GM23338 (cell line): ENCODE results near the gene NSD1. TPM values are rescaled to one million over a fixed set of nuclear protein-coding genes. Genes with fewer than 3 reads are reported as not detected.

Experiments
- ATAC-seq: fragments of 200-7000 bp; cut with Tn5 transposase; 3 replicates; pipeline ENCODE4 v1.9.1; 2020
- DNase-seq: peaks from one replicate; pipeline ENCODE4 v3.0.0-alpha.2; 2015; ENCODE audit warnings: low spot score
- H2AFZ ChIP-seq: fragments of 200-600 bp; sonication (generic); 2 replicates; pipeline ENCODE4 v1.8.0; 2016; ENCODE audit warnings: antibody characterized with exemption, mild to moderate bottlenecking, moderate library complexity
- H3F3A ChIP-seq: fragments of 200-600 bp; sonication (generic); replicated peaks from 2 replicates; pipeline ENCODE4 v1.8.0; 2017; ENCODE audit warnings: antibody characterized with exemption, mixed run types, low read depth
- H3K27ac ChIP-seq: fragments of 200-600 bp; sonication (generic); 2 replicates; pipeline ENCODE4 v1.6.1; 2016; ENCODE audit warnings: low read depth
- H3K27me3 ChIP-seq: fragments of 200-600 bp; sonication (generic); 2 replicates; pipeline ENCODE4 v1.8.0; 2016; ENCODE audit warnings: mild to moderate bottlenecking, mixed run types, moderate library complexity; ENCODE audit not compliant: insufficient read depth
- H3K36me3 ChIP-seq: fragments of 200-600 bp; sonication (generic); 2 replicates; pipeline ENCODE4 v1.8.0; 2016; ENCODE audit warnings: mild to moderate bottlenecking; ENCODE audit not compliant: insufficient read depth
- H3K4me1 ChIP-seq: fragments of 200-600 bp; sonication (generic); 2 replicates; pipeline ENCODE4 v1.8.0; 2016; ENCODE audit warnings: mild to moderate bottlenecking, moderate library complexity; ENCODE audit not compliant: insufficient read depth
- H3K4me2 ChIP-seq: fragments of 200-600 bp; sonication (generic); 2 replicates; pipeline ENCODE4 v1.7.1; 2017; ENCODE audit warnings: mixed run types
- H3K4me3 ChIP-seq: fragments of 200-600 bp; sonication (generic); 2 replicates; pipeline ENCODE4 v1.6.1; 2016; ENCODE audit warnings: mixed run types
- H3K79me2 ChIP-seq: fragments of 200-600 bp; sonication (generic); replicated peaks from 2 replicates; pipeline ENCODE4 v1.8.0; 2017; ENCODE audit warnings: mild to moderate bottlenecking; ENCODE audit not compliant: insufficient read depth
- H3K9me2 ChIP-seq: fragments of 200-600 bp; sonication (generic); 2 replicates; pipeline ENCODE4 v1.8.0; 2017; ENCODE audit not compliant: insufficient read depth
- H4K20me1 ChIP-seq: fragments of 200-600 bp; sonication (generic); replicated peaks from 2 replicates; pipeline ENCODE4 v1.8.0; 2017; ENCODE audit warnings: mild to moderate bottlenecking; ENCODE audit not compliant: insufficient read depth
- H3K27ac Mint-ChIP-seq: 2 replicates; pipeline ENCODE4 v1.8.0; 2020; ENCODE audit warnings: inconsistent platforms, mild to moderate bottlenecking, moderate library complexity, mixed read lengths
- H3K27me3 Mint-ChIP-seq: 3 replicates; pipeline ENCODE4 v1.8.0; 2022; ENCODE audit warnings: low read depth, mild to moderate bottlenecking, moderate library complexity, mixed read lengths, inconsistent platforms; ENCODE audit not compliant: insufficient read depth, poor library complexity
- H3K36me3 Mint-ChIP-seq: 3 replicates; pipeline ENCODE4 v1.8.0; 2021; ENCODE audit warnings: low read depth, mild to moderate bottlenecking, inconsistent platforms, moderate library complexity, mixed read lengths
- H3K4me1 Mint-ChIP-seq: 3 replicates; pipeline ENCODE4 v1.8.0; 2020; ENCODE audit warnings: mild to moderate bottlenecking, inconsistent platforms, mixed read lengths
- H3K4me3 Mint-ChIP-seq: 3 replicates; pipeline ENCODE4 v1.8.0; 2021; ENCODE audit warnings: moderate library complexity, mild to moderate bottlenecking, inconsistent platforms, mixed read lengths
- H3K9me3 Mint-ChIP-seq: 3 replicates; pipeline ENCODE4 v1.8.0; 2020; ENCODE audit warnings: moderate library complexity, mild to moderate bottlenecking, inconsistent platforms, mixed read lengths
- CREB1 ChIP-seq: fragments of 250-450 bp; sonication (Bioruptor Pico); IDR thresholded peaks from 2 replicates; pipeline ENCODE4 v1.5.0; 2020; ENCODE audit warnings: low read depth, mild to moderate bottlenecking, moderate library complexity
- CTCF ChIP-seq, 2 experiments: fragments of 200-600 bp in 1 of 2; sonication (generic) in 1 of 2; conservative IDR thresholded peaks; 2 replicates each; pipeline versions ENCODE4 v1.5.1 to v1.6.1; 2016 to 2017; ENCODE audit warnings: antibody characterized with exemption in 2 of 2, low read depth in 2 of 2, mild to moderate bottlenecking in 2 of 2, moderate library complexity in 1 of 2
- ETS1 ChIP-seq: IDR thresholded peaks from 2 replicates; pipeline ENCODE4 v1.6.1; 2016; ENCODE audit warnings: antibody characterized with exemption
- EZH2 ChIP-seq: fragments of 200-600 bp; sonication (generic); IDR thresholded peaks from one replicate; pipeline ENCODE4 v1.8.0; 2017; ENCODE audit warnings: antibody characterized with exemption, mild to moderate bottlenecking, low read depth; ENCODE audit not compliant: unreplicated experiment
- EZH2phosphoT487 ChIP-seq: fragments of 200-600 bp; sonication (generic); IDR thresholded peaks from one replicate; pipeline ENCODE4 v1.8.1; 2018; ENCODE audit warnings: antibody characterized with exemption; ENCODE audit not compliant: unreplicated experiment
- JUNB ChIP-seq: IDR thresholded peaks from one replicate; pipeline ENCODE4 v1.6.1; 2016; ENCODE audit warnings: antibody characterized with exemption; ENCODE audit not compliant: unreplicated experiment
- NANOG ChIP-seq: IDR thresholded peaks from 2 replicates; pipeline ENCODE4 v1.6.1; 2016; ENCODE audit warnings: antibody characterized with exemption, borderline replicate concordance
- POLR2AphosphoS5 ChIP-seq: IDR thresholded peaks from 2 replicates; pipeline ENCODE4 v1.6.1; 2016; ENCODE audit warnings: antibody characterized with exemption, low read depth
- REST ChIP-seq: IDR thresholded peaks from one replicate; pipeline ENCODE4 v1.6.1; 2018; ENCODE audit warnings: antibody characterized with exemption; ENCODE audit not compliant: unreplicated experiment
- STAT1 ChIP-seq: IDR thresholded peaks from one replicate; pipeline ENCODE4 v1.6.1; 2016; ENCODE audit warnings: antibody characterized with exemption; ENCODE audit not compliant: unreplicated experiment
- ZNF114 ChIP-seq: fragments of 250-450 bp; sonication (Bioruptor Pico); IDR thresholded peaks from 2 replicates; pipeline ENCODE4 v1.5.0; 2020; ENCODE audit warnings: mild to moderate bottlenecking, moderate library complexity
- ZNF331 ChIP-seq: fragments of 250-450 bp; sonication (Bioruptor Pico); IDR thresholded peaks from 2 replicates; pipeline ENCODE4 v1.5.0; 2020; ENCODE audit warnings: low read depth, mild to moderate bottlenecking, moderate library complexity
- ZNF462 ChIP-seq: fragments of 250-450 bp; sonication (Bioruptor Pico); IDR thresholded peaks from 2 replicates; pipeline ENCODE4 v1.5.0; 2020; ENCODE audit warnings: mild to moderate bottlenecking, moderate library complexity
- polyA plus RNA-seq: library from polyadenylated mRNA; unstranded; fragments of >200 nt; fragmentation: Nextera tagmentation; extraction: Ambion mirVana; gene quantifications from 2 replicates; pipeline ENCODE4 v1.2.1, GENCODE V29; 2016
- total RNA-seq: library from RNA; depleted of rRNA; stranded (reverse); fragments of >200 nt; shearing (Covaris generic); gene quantifications from 2 replicates; pipeline ENCODE4 v1.2.3, GENCODE V29; 2014

The NSD1 gene
- total and polyA plus RNA-seq, 2 experiments from 2014 or later = 96.4 to 106 TPM

GRCh38 chr5:177249761-177250537 lies 116.4 kb downstream of the NSD1 start:
- Mint-ChIP-seq H3K36me3 (peaks cover 85% of the 10 kb centered on the region), H3K27ac (no peak overlapping the region), H3K9me3 (no peaks in the 10 kb centered on the region), H3K27me3 (peaks cover 2% of the 10 kb centered on the region), H3K4me3 (no peak overlapping the region), H3K4me1 (no peaks in the 10 kb centered on the region)
- H3K4me3 ChIP-seq = no peak overlapping the region
- peaks cover 31% of the 10 kb centered on the region for H3K79me2 ChIP-seq
- H3K36me3 ChIP-seq = peaks cover 77% of the 10 kb centered on the region
- no peaks in the 10 kb centered on the region for H3K27me3 ChIP-seq
- no peak overlapping the region for H2AFZ ChIP-seq
- H3K4me2 ChIP-seq = no peak overlapping the region
- TF ChIP-seq ZNF331 (no peak), ETS1 (no peak), NANOG (no peak), CREB1 (CRISPR knock-in tag) (no peak), REST (no peak), POLR2AphosphoS5 (no peak), ZNF462 (CRISPR knock-in tag) (no peak), JUNB (no peak), CTCF (conservative IDR thresholded peaks at IDR 0.05; ENCODE audit: low read depth in 2 of 2) (no peak), EZH2phosphoT487 (no peak), STAT1 (no peak), ZNF114 (CRISPR knock-in tag) (no peak), EZH2 (no peak)
- ATAC-seq (no peak), DNase-seq (no peak)
- no peaks in the 10 kb centered on the region for H3K9me2 ChIP-seq
- peaks cover 35% of the 10 kb centered on the region for H3F3A ChIP-seq
- no peak overlapping the region for H3K27ac ChIP-seq
- peaks cover 46% of the 10 kb centered on the region for H4K20me1 ChIP-seq
- H3K4me1 ChIP-seq = no peaks in the 10 kb centered on the region
